Liver (tissue), 9 donors: Measurements from ENCODE around the gene ARPC4. TPM values are rescaled to one million over a fixed set of nuclear protein-coding genes. Genes with fewer than 3 reads are reported as not detected.

Experiments
- DNase-seq: peaks from one replicate; pipeline ENCODE4 v3.0.0-alpha.2; 2017; ENCODE audit warnings: low spot score
- H3K27ac ChIP-seq, 2 donors: one replicate each; pipeline ENCODE4 v1.7.0; 2013; ENCODE audit warnings: inconsistent platforms in 2 of 2, low read length in 2 of 2, control low read depth in 1 of 2, low read depth in 1 of 2, mild to moderate bottlenecking in 1 of 2
- H3K27me3 ChIP-seq, 4 donors: one replicate each; pipeline versions ENCODE4 v1.6.1 to v1.7.0; 2013; ENCODE audit warnings: low read length in 3 of 4, inconsistent platforms in 1 of 4, mild to moderate bottlenecking in 1 of 4, moderate library complexity in 1 of 4; ENCODE audit not compliant: control insufficient read depth in 4 of 4, insufficient read depth in 4 of 4
- H3K36me3 ChIP-seq, 4 donors: one replicate each; pipeline versions ENCODE4 v1.6.1 to v1.7.0; 2013; ENCODE audit warnings: low read length in 3 of 4, mild to moderate bottlenecking in 3 of 4, low read depth in 1 of 4, moderate library complexity in 1 of 4; ENCODE audit not compliant: control insufficient read depth in 4 of 4, insufficient read depth in 3 of 4
- H3K4me1 ChIP-seq, 4 donors: one replicate each; pipeline versions ENCODE4 v1.6.1 to v1.7.0; 2013; ENCODE audit warnings: low read length in 3 of 4, mild to moderate bottlenecking in 3 of 4, moderate library complexity in 1 of 4; ENCODE audit not compliant: control insufficient read depth in 4 of 4, insufficient read depth in 4 of 4
- H3K4me3 ChIP-seq, 3 donors: one replicate each; pipeline versions ENCODE4 v1.6.1 to v1.7.0; 2013; ENCODE audit warnings: low read length in 3 of 3, control low read depth in 1 of 3, low read depth in 1 of 3, mild to moderate bottlenecking in 1 of 3
- H3K9ac ChIP-seq, 2 donors: one replicate each; pipeline ENCODE4 v1.7.0; 2013; ENCODE audit warnings: low read length in 2 of 2, mild to moderate bottlenecking in 2 of 2, moderate library complexity in 2 of 2, control low read depth in 1 of 2, low read depth in 1 of 2
- H3K9me3 ChIP-seq, 4 donors: one replicate each; pipeline versions ENCODE4 v1.6.1 to v1.7.0; 2013; ENCODE audit warnings: low read length in 3 of 4; ENCODE audit not compliant: control insufficient read depth in 4 of 4
- ATF3 ChIP-seq: IDR thresholded peaks from 2 replicates; pipeline ENCODE4 v1.6.1; 2016; ENCODE audit warnings: antibody characterized with exemption
- CTCF ChIP-seq: fragments of 150-350 bp; IDR thresholded peaks from 2 replicates; pipeline ENCODE4 v1.5.1; 2017; ENCODE audit warnings: improper control_type of control experiment, low read depth, low read length; ENCODE audit not compliant: missing input control
- EGR1 ChIP-seq, 2 donors: IDR thresholded peaks; 2 replicates each; pipeline ENCODE4 v1.6.1; 2016 to 2018; ENCODE audit warnings: antibody characterized with exemption in 2 of 2, low read depth in 2 of 2
- FOXA1 ChIP-seq: IDR thresholded peaks from 2 replicates; pipeline ENCODE4 v1.6.1; 2016; ENCODE audit warnings: antibody characterized with exemption
- FOXA2 ChIP-seq: IDR thresholded peaks from 2 replicates; pipeline ENCODE4 v1.6.1; 2016; ENCODE audit warnings: antibody characterized with exemption
- GABPA ChIP-seq, 2 donors: IDR thresholded peaks in 1 of 2; conservative IDR thresholded peaks in 1 of 2; 2 replicates each; pipeline ENCODE4 v1.6.1; 2016; ENCODE audit warnings: antibody characterized with exemption in 2 of 2, mild to moderate bottlenecking in 1 of 2, moderate library complexity in 1 of 2
- HNF4A ChIP-seq, 2 donors: conservative IDR thresholded peaks; 2 replicates each; pipeline ENCODE4 v1.6.1; 2016; ENCODE audit warnings: antibody characterized with exemption in 2 of 2, mild to moderate bottlenecking in 2 of 2
- HNF4G ChIP-seq: IDR thresholded peaks from 2 replicates; pipeline ENCODE4 v1.6.1; 2016; ENCODE audit warnings: antibody characterized with exemption
- JUND ChIP-seq, 2 donors: IDR thresholded peaks; 2 replicates each; pipeline ENCODE4 v1.6.1; 2016; ENCODE audit warnings: antibody characterized with exemption in 2 of 2
- MAX ChIP-seq: IDR thresholded peaks from 2 replicates; pipeline ENCODE4 v1.6.1; 2016; ENCODE audit warnings: antibody characterized with exemption
- NR2F2 ChIP-seq: IDR thresholded peaks from 2 replicates; pipeline ENCODE4 v1.6.1; 2016; ENCODE audit warnings: antibody characterized with exemption
- RAD21 ChIP-seq, 2 donors: IDR thresholded peaks; 2 replicates each; pipeline ENCODE4 v1.6.1; 2016; ENCODE audit warnings: antibody characterized with exemption in 2 of 2, mild to moderate bottlenecking in 2 of 2
- REST ChIP-seq: IDR thresholded peaks from 2 replicates; pipeline ENCODE4 v1.6.1; 2016; ENCODE audit warnings: antibody characterized with exemption, mild to moderate bottlenecking
- SP1 ChIP-seq: IDR thresholded peaks from 2 replicates; pipeline ENCODE4 v1.6.1; 2018; ENCODE audit warnings: antibody characterized with exemption, mild to moderate bottlenecking
- TAF1 ChIP-seq: conservative IDR thresholded peaks from 2 replicates; pipeline ENCODE4 v1.6.1; 2016; ENCODE audit warnings: antibody characterized with exemption, mild to moderate bottlenecking
- YY1 ChIP-seq: IDR thresholded peaks from 2 replicates; pipeline ENCODE4 v1.6.1; 2016; ENCODE audit warnings: antibody characterized with exemption, mild to moderate bottlenecking
- ZBTB33 ChIP-seq: IDR thresholded peaks from 2 replicates; pipeline ENCODE4 v1.6.1; 2016; ENCODE audit warnings: antibody characterized with exemption
- WGBS: extraction: QIAGEN DNeasy Blood & Tissue Kit; methylation state at CpG from one replicate; pipeline ENCODE4 v1.1.7; 2013; 5-methylcytosine and 5-hydroxymethylcytosine counted together
- polyA plus RNA-seq, 2 donors: library from polyadenylated mRNA; stranded (reverse) in 1 of 2; unstranded in 1 of 2; fragments of 200-250 nt in 1 of 2; fragments of >200 nt in 1 of 2; fragmentation: Nextera tagmentation in 1 of 2; extraction: Ambion mirVana in 1 of 2; gene quantifications; one replicate each; pipeline versions ENCODE4 v1.2.1 to v1.2.3, GENCODE V29; 2013 to 2015
- total RNA-seq, 2 donors: library from RNA; depleted of rRNA; stranded (reverse); fragments of >200 nt; gene quantifications; one replicate each; pipeline ENCODE4 v1.2.3, GENCODE V29; 2014
- donor health status: healthy.
- donor health status: healthy.
- donor health status: healthy.
- donor health status: healthy.
- donor health status: healthy.

The ARPC4 gene
- total and polyA plus RNA-seq, 4 donors = 22.1 to 53.6 (median 52.5) TPM

- TF ChIP-seq HNF4A (conservative IDR thresholded peaks at IDR 0.05) = no peak
- TF ChIP-seq JUND (IDR thresholded peaks at IDR 0.05) = no peak
- TF ChIP-seq GABPA (IDR thresholded peaks at IDR 0.05 in 1 of 2, conservative IDR thresholded peaks at IDR 0.05 in 1 of 2) = no peak
- no peak for TF ChIP-seq RAD21 (IDR thresholded peaks at IDR 0.05)
- no peak for TF ChIP-seq FOXA1
- no peak for TF ChIP-seq EGR1 (IDR thresholded peaks at IDR 0.05; ENCODE audit: low read depth in 2 of 2)
- no peak for TF ChIP-seq CTCF
- TF ChIP-seq MAX = no peak
- TF ChIP-seq FOXA2 = no peak
- TF ChIP-seq HNF4G = no peak
- TF ChIP-seq SP1 = no peak
- TF ChIP-seq ZBTB33 = no peak
- no peak for TF ChIP-seq YY1
- TF ChIP-seq TAF1 = no peak
- no peak for TF ChIP-seq REST
- H3K4me1 ChIP-seq = peaks cover 8 to 28% (median 20%) of the 10 kb centered on the region in 4 donors
- H3K27me3 ChIP-seq = no peaks in the 10 kb centered on the region
- WGBS = 77% methylated on average over 7 of the region's 7 CpGs
- H3K4me3 ChIP-seq = no peak overlapping the region
- H3K27ac ChIP-seq = no peak overlapping the region
- H3K36me3 ChIP-seq = peaks cover 0 to 10% (median 5%) of the 10 kb centered on the region in 4 donors
- no peak for DNase-seq
- H3K9me3 ChIP-seq = no peaks in the 10 kb centered on the region
- no peak overlapping the region for H3K9ac ChIP-seq
These were observed 25.5 kb upstream of the ARPC4 start for GRCh38 chr3:9767418-9767817.

GRCh38 chr3:9768141-9768775, 24.6 kb upstream of the ARPC4 start:
- Histone ChIP-seq H3K9ac (peak overlapping the region in 1 of 2 donors; percentile 51), H3K9me3 (no peaks in the 10 kb centered on the region), H3K27me3 (no peaks in the 10 kb centered on the region), H3K4me3 (no peak overlapping the region), H3K27ac (no peak overlapping the region), H3K4me1 (peaks cover 8 to 28% (median 20%) of the 10 kb centered on the region in 4 donors), H3K36me3 (peaks cover 0 to 8% (median 4%) of the 10 kb centered on the region in 4 donors)
- no peak for DNase-seq
- 86% methylated on average over 6 of the region's 6 CpGs for WGBS
- TF ChIP-seq YY1 = no peak
- TF ChIP-seq SP1 = no peak
- no peak for TF ChIP-seq EGR1 (IDR thresholded peaks at IDR 0.05; ENCODE audit: low read depth in 2 of 2)
- TF ChIP-seq CTCF = no peak
- TF ChIP-seq ZBTB33 = no peak
- TF ChIP-seq FOXA2 = no peak
- no peak for TF ChIP-seq JUND (IDR thresholded peaks at IDR 0.05)
- no peak for TF ChIP-seq NR2F2
- no peak for TF ChIP-seq GABPA (IDR thresholded peaks at IDR 0.05 in 1 of 2, conservative IDR thresholded peaks at IDR 0.05 in 1 of 2)
- TF ChIP-seq HNF4A (conservative IDR thresholded peaks at IDR 0.05) = no peak
- no peak for TF ChIP-seq TAF1
- TF ChIP-seq ATF3 = no peak
